ENCODE results near the gene CDNF.
A peak's percentile ranks its signal among the peaks of the same experiment; 100 is the strongest.
"Not testable (repeated sequence)": the region's sequence is repeated elsewhere in the genome, so short reads cannot be mapped to it uniquely, and the experiment has no call there.

Gene CDNF

DNA sequence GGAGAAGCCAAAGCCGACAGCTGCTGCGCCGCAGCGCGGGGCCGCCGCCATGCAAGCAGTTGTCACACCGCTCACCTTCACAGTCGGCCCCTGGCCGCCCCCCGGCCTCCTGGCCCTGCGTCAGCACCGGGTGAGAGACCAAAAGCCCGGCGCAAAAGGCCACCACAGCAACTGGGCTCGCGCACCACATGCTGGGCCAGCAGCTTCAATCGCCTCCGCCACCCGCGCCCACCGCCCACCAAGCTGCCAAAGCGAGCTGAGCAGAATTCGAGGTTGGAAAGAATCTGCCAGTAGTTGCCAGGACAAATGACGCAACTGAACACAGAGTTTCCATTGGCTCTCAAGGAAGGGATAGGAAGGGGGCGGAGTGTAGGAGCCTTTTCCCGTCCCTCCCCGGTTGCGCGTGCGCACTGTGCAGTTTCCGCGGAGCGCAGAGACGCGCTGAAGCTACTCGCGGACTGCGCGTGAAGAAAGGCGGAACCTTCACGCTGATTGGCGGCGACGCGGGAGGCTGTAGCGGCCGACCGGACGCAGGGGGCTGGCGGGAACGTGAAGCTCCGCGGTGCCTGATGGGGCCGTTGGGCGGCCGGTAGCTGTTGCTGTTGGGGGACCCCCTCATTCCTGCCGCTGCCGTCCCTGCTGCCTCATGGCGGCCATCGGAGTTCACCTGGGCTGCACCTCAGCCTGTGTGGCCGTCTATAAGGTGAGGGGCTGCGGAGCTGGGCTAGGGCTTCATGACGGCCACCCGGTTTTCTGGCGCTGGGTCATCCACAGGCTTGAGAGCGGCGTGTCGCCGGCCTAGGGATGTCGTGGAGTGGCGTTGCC is at the start of gene CDNF, which contains the start of the genes HSPA14 and MSANTD7:
Gene CDNF (minus strand): TSS at position 281 of the 825 bp plus-strand sequence. CDS start 91 bp downstream, at position 190.
Gene HSPA14 (plus strand): TSS at position 550 of the 825 bp plus-strand sequence. CDS start 97 bp downstream, at position 647.
Gene MSANTD7 (plus strand): TSS at position 550 of the 825 bp plus-strand sequence. CDS start 3,979 bp downstream, outside the sequence.
- DNase-seq: peak; percentile 99

- DNase-seq: no peak
Measured at GRCh38 chr10:14884082-14884481, 46.2 kb upstream of the CDNF start.

DNA sequence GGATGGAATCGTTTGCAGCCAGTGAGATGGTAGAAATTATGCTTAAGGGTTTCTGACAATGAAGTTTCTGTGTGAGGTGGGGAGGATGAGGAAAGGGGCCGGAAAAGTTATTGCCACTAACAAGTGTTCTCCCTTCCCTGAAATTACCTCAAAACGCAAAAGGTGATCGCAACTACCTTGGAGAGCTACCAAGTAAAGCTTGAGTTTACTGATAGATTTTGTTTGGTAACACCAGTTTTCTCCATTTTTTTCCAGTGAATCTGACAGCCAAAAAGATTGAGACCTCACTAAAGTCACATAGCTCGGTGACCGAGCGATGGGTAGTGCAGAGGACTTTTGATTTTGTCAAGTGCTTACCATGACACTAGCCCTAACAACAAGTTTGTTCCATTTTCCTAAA is 42.4 kb upstream of the CDNF start:
- DNase-seq: no peak

DNA sequence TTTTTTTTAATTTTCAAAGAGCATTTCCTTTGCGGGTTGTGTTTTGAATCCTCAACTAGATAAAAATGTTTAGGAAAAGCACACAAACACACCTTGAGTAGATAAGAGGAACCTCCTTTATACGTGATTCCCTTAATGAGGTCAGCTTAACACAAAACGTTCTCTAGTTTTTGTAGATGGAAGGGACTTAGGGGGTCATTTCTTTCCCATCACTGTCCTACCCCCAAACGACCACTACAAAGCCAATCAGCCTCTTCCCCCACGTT is 42.0 kb upstream of the CDNF start:
- DNase-seq: no peak

- DNase-seq: peak; percentile 62
Measured at GRCh38 chr10:14879124-14879927, 41.5 kb upstream of the CDNF start.

DNA sequence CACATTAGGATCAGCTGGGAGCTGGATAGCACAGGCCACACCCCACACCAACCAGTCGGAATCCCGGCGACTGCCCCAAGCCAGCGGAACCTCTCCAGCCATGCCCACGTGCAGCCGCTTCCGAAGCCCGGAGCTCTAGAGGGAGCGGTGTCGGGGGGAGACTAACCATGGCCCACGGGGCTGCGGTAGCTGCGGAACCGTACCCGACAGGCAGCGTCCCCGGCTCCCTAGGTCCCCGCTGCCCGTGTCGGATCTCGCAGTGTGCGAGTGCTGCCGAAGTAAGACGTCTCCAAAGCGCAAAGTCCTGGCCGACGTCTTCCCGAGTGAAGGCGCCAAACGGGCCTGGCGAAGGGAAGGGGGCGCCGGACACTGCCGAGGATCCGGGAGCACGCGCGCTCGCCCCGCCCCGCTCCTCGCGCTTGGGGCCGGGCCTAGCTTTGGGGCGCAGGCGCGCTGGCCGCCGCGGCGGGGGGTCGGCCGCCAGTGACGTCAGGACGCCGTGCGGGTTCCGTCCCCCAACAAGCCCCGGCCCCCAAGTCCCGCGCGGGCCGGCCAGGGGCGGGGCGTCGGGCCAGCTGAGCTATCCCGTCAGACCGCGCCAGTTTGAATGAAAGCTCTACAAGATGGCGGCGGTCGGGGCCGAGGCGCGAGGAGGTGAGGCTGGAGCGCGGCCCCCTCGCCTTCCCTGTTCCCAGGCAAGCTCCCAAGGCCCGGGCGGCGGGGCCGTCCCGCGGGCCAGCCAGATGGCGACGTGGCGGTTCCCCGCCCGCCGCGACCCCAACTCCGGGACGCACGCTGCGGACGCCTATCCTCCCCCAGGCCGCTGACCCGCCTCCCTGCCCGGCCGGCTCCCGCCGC is 40.7 kb upstream of the CDNF start, which contains the start of gene SUV39H2:
Gene SUV39H2 (plus strand): TSS at position 601 of the 858 bp plus-strand sequence. CDS start 23 bp downstream, at position 624.
- DNase-seq: peak; percentile 96

DNA sequence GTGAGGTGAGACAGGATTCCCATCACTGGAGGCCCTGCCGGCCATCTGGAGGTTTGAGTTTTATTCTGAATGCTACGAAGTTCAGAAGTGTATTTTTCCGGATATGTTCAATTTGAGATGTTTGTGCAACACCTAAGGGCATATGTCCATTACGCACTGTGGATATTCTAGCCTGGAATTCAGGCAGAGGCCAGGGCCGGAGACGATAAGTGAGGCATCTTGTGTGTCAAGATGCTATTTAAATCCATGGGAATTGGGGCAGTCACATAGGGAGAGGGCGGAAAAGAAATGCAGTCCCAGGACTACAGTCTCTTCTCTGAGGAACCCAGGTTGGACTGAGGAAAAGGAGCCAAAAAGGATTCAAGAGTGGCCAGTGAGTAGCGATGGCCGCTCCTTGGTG is 38.9 kb upstream of the CDNF start:
- DNase-seq: no peak

GRCh38 chr10:14875941-14876340 is 38.1 kb upstream of the CDNF start:
- DNase-seq: no peak

DNA sequence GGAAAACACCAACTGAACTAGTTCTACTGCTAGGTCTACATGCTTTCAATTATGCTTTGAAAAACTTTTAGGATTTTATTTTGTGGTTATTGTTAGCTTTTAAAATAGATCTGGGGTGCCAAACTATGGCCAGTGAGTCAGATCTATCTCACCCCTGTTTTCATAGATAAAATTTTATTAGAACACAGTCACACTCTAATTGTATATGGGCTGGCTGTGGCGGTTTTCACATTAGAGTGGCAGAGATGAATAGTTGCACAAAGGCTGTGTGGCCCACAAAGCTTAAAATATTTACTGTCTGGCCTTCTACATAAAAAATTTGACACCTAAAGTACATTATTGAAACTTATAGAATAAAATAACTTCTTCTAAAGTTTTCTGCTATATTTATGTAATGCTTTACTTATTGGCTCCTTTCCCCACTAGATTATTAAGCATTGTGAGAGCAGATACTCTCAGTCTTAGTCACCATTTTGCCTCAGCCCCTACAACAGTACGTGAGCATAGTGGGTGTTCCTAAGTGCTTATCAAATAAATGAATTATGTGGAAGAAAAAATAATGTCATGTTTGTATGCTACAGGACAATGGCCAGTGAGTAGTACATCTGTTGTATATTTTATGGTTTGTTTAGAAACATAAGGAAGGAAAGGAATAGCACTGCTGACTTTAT is 35.4 kb upstream of the CDNF start:
- no peak for DNase-seq

- not testable (repeated sequence) for DNase-seq
Measured at GRCh38 chr10:14864871-14865270, 27.0 kb upstream of the CDNF start.

GRCh38 chr10:14864466-14864865 is 26.6 kb upstream of the CDNF start:
- DNase-seq: not testable (repeated sequence)

GRCh38 chr10:14860791-14861190 is 23.0 kb upstream of the CDNF start:
- no peak for DNase-seq

GRCh38 chr10:14859775-14860174 is 21.9 kb upstream of the CDNF start:
- no peak for DNase-seq

- DNase-seq: no peak
Measured at GRCh38 chr10:14859043-14859442, 21.2 kb upstream of the CDNF start.

DNA sequence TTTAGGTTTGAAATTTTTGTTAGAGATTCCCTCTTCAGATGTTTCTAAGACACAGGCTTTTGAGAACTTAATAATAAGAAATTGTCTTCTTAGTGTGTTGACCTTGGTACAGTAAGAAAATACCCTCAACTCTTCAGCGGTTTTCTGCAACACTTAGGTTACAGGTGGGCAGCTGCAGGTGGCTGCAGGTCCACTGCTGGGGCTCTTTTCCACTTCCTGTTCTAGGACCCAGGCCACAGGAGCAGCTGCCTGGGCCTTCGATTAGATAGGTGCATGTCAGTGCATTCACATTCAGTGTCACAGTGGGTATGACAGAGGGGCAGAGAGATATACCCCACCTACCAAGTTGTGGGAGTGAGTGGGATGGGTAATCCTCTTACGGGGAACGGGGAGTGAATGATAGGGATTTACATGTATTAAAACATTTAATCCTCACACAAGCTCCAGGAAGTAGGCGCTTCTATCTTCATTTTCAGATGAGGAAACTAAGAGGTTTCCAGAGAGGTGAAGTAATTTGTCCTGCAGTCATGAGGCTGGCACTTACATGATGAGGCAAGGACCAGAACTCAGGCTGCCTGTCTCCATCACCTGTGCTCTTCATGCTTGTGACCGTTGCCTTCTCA is 20.6 kb upstream of the CDNF start:
- no peak for DNase-seq

DNA sequence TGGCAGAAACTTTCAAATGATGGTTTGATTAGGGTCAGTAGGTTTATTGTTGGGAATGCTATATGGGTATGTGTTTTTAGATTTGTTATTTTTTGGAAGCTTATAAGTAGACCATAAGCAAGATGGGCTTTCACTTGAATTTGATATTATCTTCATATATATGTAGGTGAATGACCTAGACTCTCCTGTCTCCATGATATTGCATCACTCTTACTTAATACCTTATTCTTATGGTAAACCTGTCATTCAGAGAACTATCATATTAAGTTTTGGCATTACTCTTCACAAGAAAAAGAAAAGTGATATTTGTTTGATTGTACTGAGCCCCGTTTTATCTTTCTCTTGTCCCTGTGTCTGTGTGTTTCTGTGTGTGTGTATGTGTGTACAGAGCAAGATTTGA is 17.6 kb upstream of the CDNF start:
- DNase-seq: no peak

DNA sequence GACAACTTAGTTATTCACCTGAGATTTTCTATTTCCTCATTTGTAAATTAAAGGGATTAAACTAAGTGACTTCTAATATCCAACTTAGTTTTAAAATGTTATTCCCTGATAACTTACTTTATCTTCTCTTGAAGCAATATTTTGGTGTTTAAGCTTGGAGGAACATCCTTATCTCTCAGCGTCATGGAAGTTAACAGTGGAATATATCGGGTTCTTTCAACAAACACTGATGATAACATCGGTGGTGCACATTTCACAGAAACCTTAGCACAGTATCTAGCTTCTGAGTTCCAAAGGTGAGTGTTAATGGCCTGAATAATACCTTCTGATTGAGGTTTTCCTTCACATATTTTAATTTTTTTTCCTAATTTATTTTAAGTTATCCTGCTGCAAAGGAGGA is 14.4 kb upstream of the CDNF start:
- no peak for DNase-seq

DNA sequence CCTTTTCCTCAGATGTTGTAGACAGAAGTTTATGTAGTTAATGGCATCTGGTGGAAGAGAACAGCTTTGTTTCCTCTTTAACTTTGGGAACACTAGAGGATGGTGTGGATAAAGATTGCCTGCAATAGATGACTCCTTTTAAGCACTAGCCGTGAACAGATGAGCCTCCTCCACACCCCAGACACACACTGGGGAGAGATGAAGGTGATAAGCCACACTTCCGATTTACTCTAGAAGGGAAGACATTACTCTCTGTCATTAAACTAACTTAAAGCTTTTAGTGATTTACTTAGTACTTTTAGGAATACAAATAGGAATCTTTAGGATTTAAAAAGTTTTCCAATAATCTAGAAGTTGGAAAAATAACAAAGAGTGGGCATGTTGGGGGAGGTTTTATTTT is 7.1 kb upstream of the CDNF start:
- no peak for DNase-seq

DNA sequence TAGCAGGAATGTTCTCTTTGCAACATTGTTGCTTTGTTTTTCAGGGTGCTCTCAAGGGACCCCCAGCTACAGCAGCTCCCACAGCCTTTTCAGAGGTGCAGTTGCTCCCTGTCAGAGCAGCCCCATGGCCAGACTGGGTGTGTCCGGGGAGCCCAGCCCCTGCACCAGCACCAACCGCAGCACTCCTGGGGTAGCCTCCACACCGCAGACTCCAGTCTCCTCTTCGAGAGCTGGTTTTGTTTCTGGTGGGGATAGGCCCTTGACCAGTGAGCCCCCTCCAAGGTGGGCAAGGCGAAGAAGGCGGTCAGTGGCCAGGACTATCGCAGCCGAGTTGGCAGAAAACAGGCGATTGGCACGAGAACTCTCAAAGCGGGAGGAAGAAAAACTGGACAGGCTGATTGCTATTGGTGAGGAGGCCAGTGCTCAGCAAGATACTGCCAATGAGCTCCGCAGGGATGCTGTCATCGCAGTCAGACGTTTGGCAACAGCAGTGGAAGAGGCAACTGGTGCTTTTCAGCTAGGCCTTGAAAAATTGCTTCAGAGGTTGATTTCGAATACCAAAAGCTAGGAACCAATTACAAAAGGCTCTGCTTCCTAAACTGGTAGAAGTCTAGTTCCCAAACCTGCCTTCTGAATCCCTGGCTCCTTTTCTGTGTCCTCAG is 5.6 kb upstream of the CDNF start:
- DNase-seq: no peak

DNA sequence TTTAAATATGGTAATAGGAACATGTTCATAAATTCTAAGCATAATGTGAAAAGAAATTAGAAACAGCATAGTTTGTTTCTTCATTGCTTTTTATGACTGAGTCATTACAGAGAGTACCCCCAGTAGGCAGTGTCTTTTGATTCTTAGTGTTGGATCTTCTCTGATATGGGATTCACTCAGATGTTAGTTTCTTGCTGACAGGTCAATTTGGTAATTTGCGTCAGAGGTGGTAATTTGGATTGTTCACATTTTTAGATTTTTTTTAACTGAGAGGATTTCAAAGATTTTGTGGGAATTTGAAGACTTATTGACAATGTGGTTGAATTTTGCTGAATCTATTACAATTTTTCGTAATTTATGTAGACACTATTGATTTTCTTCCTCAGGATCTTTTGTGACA is 2.3 kb upstream of the CDNF start:
- no peak for DNase-seq

DNA sequence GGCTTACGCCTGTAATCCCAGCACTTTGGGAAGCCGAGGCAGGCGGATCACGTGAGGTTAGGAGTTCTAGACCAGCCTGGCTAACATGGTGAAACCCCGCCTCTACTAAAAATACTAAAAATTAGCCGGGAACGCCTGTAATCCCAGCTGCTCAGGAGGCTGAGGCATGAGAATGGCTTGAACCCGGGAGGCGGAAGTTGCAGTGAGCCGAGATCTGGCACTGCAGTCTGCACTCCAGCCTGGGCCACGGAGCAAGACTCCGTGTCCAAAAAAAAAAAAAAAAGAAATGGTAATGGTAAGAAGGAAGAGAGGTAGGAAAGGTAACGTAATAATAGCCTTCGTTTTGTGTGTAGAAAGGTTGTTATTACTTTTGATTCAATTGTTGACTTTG is 1.5 kb upstream of the CDNF start:
- DNase-seq: peak; percentile 14
